C4-2B (cell line): ENCODE data around the gene ADSS1.

ENCODE experiments used
- ZFX ChIP-seq: fragments of 450-650 bp; IDR thresholded peaks from 2 replicates; pipeline ENCODE4 v1.6.1; 2017
- TF ChIP-seq, protein P1 (sequence below): fragments of 450-650 bp; conservative IDR thresholded peaks from 2 replicates; pipeline ENCODE4 v1.5.1; 2017; ENCODE audit warnings: mild to moderate bottlenecking

- TF ChIP-seq, protein P1, sequence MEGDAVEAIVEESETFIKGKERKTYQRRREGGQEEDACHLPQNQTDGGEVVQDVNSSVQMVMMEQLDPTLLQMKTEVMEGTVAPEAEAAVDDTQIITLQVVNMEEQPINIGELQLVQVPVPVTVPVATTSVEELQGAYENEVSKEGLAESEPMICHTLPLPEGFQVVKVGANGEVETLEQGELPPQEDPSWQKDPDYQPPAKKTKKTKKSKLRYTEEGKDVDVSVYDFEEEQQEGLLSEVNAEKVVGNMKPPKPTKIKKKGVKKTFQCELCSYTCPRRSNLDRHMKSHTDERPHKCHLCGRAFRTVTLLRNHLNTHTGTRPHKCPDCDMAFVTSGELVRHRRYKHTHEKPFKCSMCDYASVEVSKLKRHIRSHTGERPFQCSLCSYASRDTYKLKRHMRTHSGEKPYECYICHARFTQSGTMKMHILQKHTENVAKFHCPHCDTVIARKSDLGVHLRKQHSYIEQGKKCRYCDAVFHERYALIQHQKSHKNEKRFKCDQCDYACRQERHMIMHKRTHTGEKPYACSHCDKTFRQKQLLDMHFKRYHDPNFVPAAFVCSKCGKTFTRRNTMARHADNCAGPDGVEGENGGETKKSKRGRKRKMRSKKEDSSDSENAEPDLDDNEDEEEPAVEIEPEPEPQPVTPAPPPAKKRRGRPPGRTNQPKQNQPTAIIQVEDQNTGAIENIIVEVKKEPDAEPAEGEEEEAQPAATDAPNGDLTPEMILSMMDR = no peak
- no peak for TF ChIP-seq ZFX
These were observed 14.5 kb upstream of the ADSS1 start for GRCh38 chr14:104709387-104710039.
